K562 (cell line): ENCODE data around the gene CSRNP3. TPM values are rescaled to one million over a fixed set of nuclear protein-coding genes. Genes with fewer than 3 reads are reported as not detected.

Experiments
- ATAC-seq: fragments of 200-7000 bp; cut with Tn5 transposase; 3 replicates; pipeline ENCODE4 v1.9.1; 2020; ENCODE audit warnings: moderate library complexity
- BruUV-seq: library from RNA; stranded (reverse); fragments of 400-500 nt; replicated peaks from 2 replicates; lab custom pipeline; 2021; lab: Mats Ljungman, UMichigan
- CTCF ChIA-PET: fragments of 300-600 bp; formaldehyde crosslinking; extraction: SDS; loops from one replicate; lab custom pipeline; 2021; ENCODE audit warnings: low intra/inter-chr PET ratio; lab: Yijun Ruan, JAX
- POLR2A ChIA-PET: fragments of 300-600, 350-650 bp; sonication (Branson Sonifier 250); formaldehyde crosslinking; extraction: SDS; loops from one replicate; lab custom pipeline; 2021; ENCODE audit warnings: antibody characterized with exemption, inconsistent platforms; lab: Yijun Ruan, JAX
- DNase-seq, 4 experiments: peaks; one replicate each; pipeline versions ENCODE4 v3.0.0 to v3.0.0-alpha.2; 2011 to 2018; ENCODE audit warnings: low spot score in 3 of 4, mixed read lengths in 3 of 4; ENCODE audit errors: extremely low read depth in 1 of 4
- FAIRE-seq: peaks from 2 replicates; lab custom pipeline; 2011; peaks lifted over from hg19 to GRCh38; lab: Jason Lieb, UNC
- H2AFZ ChIP-seq: 2 replicates; pipeline ENCODE4 v1.6.0; 2011; ENCODE audit warnings: low read depth, low read length, control low read depth, inconsistent platforms
- H3K27ac ChIP-seq: fragments of 200-600 bp; 3 replicates; pipeline ENCODE4 v1.8.0; 2011; ENCODE audit warnings: low read depth, mild to moderate bottlenecking, control low read depth, inconsistent platforms, low read length, moderate library complexity, mixed read lengths; ENCODE audit errors: extremely low read depth
- H3K27me3 ChIP-seq, 2 experiments: fragments of 300-600 bp in 1 of 2; 2 replicates in 1 of 2; 3 replicates in 1 of 2; pipeline versions ENCODE4 v1.6.0 to v1.8.0; 2011; ENCODE audit warnings: inconsistent platforms in 2 of 2, low read length in 2 of 2, mild to moderate bottlenecking in 1 of 2, mixed read lengths in 1 of 2, moderate library complexity in 1 of 2; ENCODE audit not compliant: control insufficient read depth in 2 of 2, insufficient read depth in 2 of 2
- H3K36me3 ChIP-seq: fragments of 300-600 bp; 3 replicates; pipeline ENCODE4 v1.8.0; 2011; ENCODE audit warnings: mild to moderate bottlenecking, low read length, inconsistent platforms; ENCODE audit not compliant: control insufficient read depth, insufficient read depth
- H3K4me1 ChIP-seq, 2 experiments: fragments of 200-600 bp in 1 of 2; replicated peaks in 1 of 2; 2 replicates in 1 of 2; 3 replicates in 1 of 2; pipeline versions ENCODE4 v1.5.1 to v1.8.0; 2011; ENCODE audit warnings: inconsistent platforms in 2 of 2, low read length in 2 of 2, mild to moderate bottlenecking in 1 of 2, mixed read lengths in 1 of 2, moderate library complexity in 1 of 2; ENCODE audit not compliant: control insufficient read depth in 2 of 2, insufficient read depth in 2 of 2
- H3K4me2 ChIP-seq: 2 replicates; pipeline ENCODE4 v1.6.1; 2011; ENCODE audit warnings: low read length, control low read depth, inconsistent platforms, mixed read lengths; ENCODE audit not compliant: insufficient read depth
- H3K4me3 ChIP-seq: fragments of 200-600 bp; sonication (generic), shearing (Covaris generic); 2 replicates; pipeline ENCODE4 v1.5.1; 2016; ENCODE audit warnings: control low read depth, inconsistent platforms
- H3K79me2 ChIP-seq: fragments of 200-600 bp; 3 replicates; pipeline ENCODE4 v1.8.0; 2011; ENCODE audit warnings: low read length, inconsistent platforms; ENCODE audit not compliant: control insufficient read depth, insufficient read depth
- H3K9ac ChIP-seq, 2 experiments: 2 replicates each; pipeline versions ENCODE4 v1.6.0 to v1.6.1; 2011; ENCODE audit warnings: low read depth in 2 of 2, low read length in 2 of 2, control low read depth in 1 of 2, inconsistent platforms in 1 of 2, mild to moderate bottlenecking in 1 of 2, mixed read lengths in 1 of 2; ENCODE audit not compliant: insufficient read depth in 1 of 2
- H3K9me1 ChIP-seq: one replicate; pipeline ENCODE4 v1.6.0; 2011; ENCODE audit warnings: inconsistent platforms, mild to moderate bottlenecking, low read length, moderate library complexity; ENCODE audit not compliant: control insufficient read depth, insufficient read depth
- H3K9me3 ChIP-seq: replicated peaks from 2 replicates; pipeline ENCODE4 v1.5.1; 2011; ENCODE audit warnings: low read depth, low read length, inconsistent platforms; ENCODE audit not compliant: control insufficient read depth, insufficient read depth
- H4K20me1 ChIP-seq: replicated peaks from 2 replicates; pipeline ENCODE4 v1.6.1; 2011; ENCODE audit warnings: low read length, inconsistent platforms, mixed read lengths; ENCODE audit not compliant: control insufficient read depth, insufficient read depth
- E2F5 ChIP-seq: sonication (generic); formaldehyde crosslinking; IDR thresholded peaks from 2 replicates; pipeline ENCODE4 v1.8.0; 2022; ENCODE audit warnings: mild to moderate bottlenecking, missing genetic modification reagents
- HSF4 ChIP-seq: fragments of 250-450 bp; sonication (Bioruptor Pico); IDR thresholded peaks from 2 replicates; pipeline ENCODE4 v2.1.2; 2022; ENCODE audit warnings: mild to moderate bottlenecking, moderate library complexity, borderline replicate concordance
- IFI16 ChIP-seq: fragments of 250-450 bp; sonication (Bioruptor Pico); IDR thresholded peaks from 2 replicates; pipeline ENCODE4 v2.1.2; 2022; ENCODE audit warnings: mild to moderate bottlenecking, inconsistent platforms
- MAFG ChIP-seq: fragments of 450-650 bp; conservative IDR thresholded peaks from 2 replicates; pipeline ENCODE4 v1.6.1; 2016; ENCODE audit warnings: missing genetic modification characterization, missing compliant biosample characterization
- MBD2 ChIP-seq: sonication (generic); IDR thresholded peaks from 2 replicates; pipeline ENCODE4 v1.6.1; 2016; ENCODE audit warnings: low read depth, borderline replicate concordance
- NCOA2 ChIP-seq, 2 experiments: fragments of 450-650 bp; IDR thresholded peaks; 2 replicates each; pipeline ENCODE4 v1.6.1; 2018; ENCODE audit warnings: mild to moderate bottlenecking in 2 of 2, moderate library complexity in 1 of 2; ENCODE audit not compliant: partially characterized antibody in 2 of 2
- RNF2 ChIP-seq: sonication (generic); IDR thresholded peaks from 2 replicates; pipeline ENCODE4 v1.6.1; 2016
- SNRNP70 ChIP-seq: fragments of 200-400 bp; formaldehyde crosslinking; optimal IDR thresholded peaks from 2 replicates; pipeline ENCODE3; 2017; ENCODE audit warnings: low read depth, low read length
- TOE1 ChIP-seq, 2 experiments: fragments of 450-650 bp in 1 of 2; sonication (generic) in 1 of 2; formaldehyde crosslinking in 1 of 2; IDR thresholded peaks; 2 replicates each; pipeline versions ENCODE4 v1.7.1 to v1.8.0; 2016 to 2022; ENCODE audit warnings: borderline replicate concordance in 2 of 2, mild to moderate bottlenecking in 2 of 2, antibody characterized with exemption in 1 of 2, inconsistent platforms in 1 of 2, low read depth in 1 of 2, missing genetic modification reagents in 1 of 2, moderate library complexity in 1 of 2
- ZNF239 ChIP-seq: fragments of 250-450 bp; sonication (Bioruptor Pico); IDR thresholded peaks from 2 replicates; pipeline ENCODE4 v1.4.0; 2020; ENCODE audit warnings: mild to moderate bottlenecking
- ZNF354B ChIP-seq: fragments of 250-450 bp; sonication (Bioruptor Pico); IDR thresholded peaks from 2 replicates; pipeline ENCODE4 v1.4.0; 2020
- WGBS: fragments of 100-300 bp; shearing (Covaris generic); methylation state at CpG from one replicate; pipeline ENCODE4 v1.1.6; 2016; ENCODE audit warnings: low coverage, mixed read lengths; ENCODE audit not compliant: insufficient coverage; ENCODE audit errors: missing lambda C conversion rate; 5-methylcytosine and 5-hydroxymethylcytosine counted together
- in situ Hi-C: fragments of 300-500 bp; cut with MboI; formaldehyde crosslinking; loops from 4 replicates; pipeline ENCODE4 v1.15.0; 2018; ENCODE audit warnings: inconsistent platforms, mixed read lengths
- intact Hi-C: fragments of 100-400 bp; cut with micrococcal nuclease; formaldehyde crosslinking; loops from 2 replicates; pipeline ENCODE4 v1.14.2; 2022
- polyA plus RNA-seq, 8 experiments: library from polyadenylated mRNA; depleted of rRNA in 4 of 8; stranded (reverse) in 5 of 8; unstranded in 3 of 8; fragments of >200 nt; fragmentation: Nextera tagmentation in 2 of 8; fragmentation: Illumina TruSeq in 1 of 8; extraction: Ambion mirVana in 2 of 8; extraction: Trizol in 1 of 8; gene quantifications; 2 replicates each; pipeline versions ENCODE4 v1.2.1 to v1.2.3, GENCODE V29; 2011 to 2014; ENCODE audit warnings: inconsistent platforms in 1 of 8, missing spikeins in 1 of 8
- total RNA-seq, 7 experiments: library from RNA; depleted of rRNA in 6 of 7; stranded (reverse); fragments of >200 nt in 6 of 7; fragmentation: Illumina TruSeq in 2 of 7; extraction: Trizol in 2 of 7; gene quantifications; 2 replicates each; pipeline versions ENCODE4 v1.2.1 to v1.2.3, GENCODE V29; 2011 to 2021; ENCODE audit warnings: low replicate concordance in 1 of 7

The CSRNP3 gene
- total and polyA plus RNA-seq, 9 of the 15 experiments (the other 6 are each of a cell fraction or from before 2014, with no cell fraction given) = not detected

DNA sequence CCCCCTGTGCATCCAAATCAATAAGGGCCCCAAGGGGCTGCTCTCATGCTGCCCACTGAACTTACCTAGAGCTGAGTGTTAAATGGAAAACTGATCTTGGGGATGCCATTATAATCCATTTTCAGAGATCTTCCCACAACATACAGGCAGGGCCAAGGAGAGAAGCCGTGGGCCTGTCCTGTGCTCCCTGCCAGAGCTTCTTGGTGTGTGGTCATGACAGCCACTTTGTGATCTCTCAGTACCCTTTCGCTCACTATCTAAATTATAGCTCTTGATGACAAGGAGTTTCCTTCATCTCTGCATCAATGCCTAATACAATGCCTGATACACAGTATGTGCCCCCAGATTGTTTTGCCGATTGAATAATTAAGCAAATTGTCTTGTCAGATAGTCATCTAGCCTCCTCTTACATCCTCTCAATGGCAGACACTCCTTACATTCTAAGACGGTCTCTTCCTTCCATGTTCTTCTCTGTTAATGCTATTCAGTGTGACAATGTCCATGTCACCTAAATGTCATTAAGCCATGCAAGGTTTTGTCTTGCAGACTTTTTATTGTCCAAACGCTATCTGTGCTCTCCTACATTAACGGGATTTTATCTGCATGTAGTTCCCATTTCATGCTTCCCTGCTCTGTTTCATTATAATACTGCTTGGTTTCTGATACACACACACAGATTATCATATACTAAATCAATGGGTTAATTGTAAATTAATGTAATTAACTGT, 5.9 kb downstream of the CSRNP3 start:
- DNase-seq (no peak), ATAC-seq (no peak), FAIRE-seq (no peak)
- 0% methylated on average over 6 of the region's 6 CpGs for WGBS
- no peak overlapping the region for H3K4me2 ChIP-seq
- no peak overlapping the region for H2AFZ ChIP-seq
- H3K79me2 ChIP-seq = no peaks in the 10 kb centered on the region
- BruUV-seq = no TSS peak
- in situ Hi-C loops (no loop called here), intact Hi-C loops (no loop called here)
- no peaks in the 10 kb centered on the region for H3K36me3 ChIP-seq
- no peaks in the 10 kb centered on the region for H4K20me1 ChIP-seq
- H3K9me1 ChIP-seq = no peaks in the 10 kb centered on the region
- TF ChIP-seq ZNF239 (CRISPR knock-in tag) (no peak), E2F5 (CRISPR knock-in tag) (no peak), MBD2 (no peak), NCOA2 (IDR thresholded peaks at IDR 0.05; ENCODE audit: partially characterized antibody in 2 of 2) (no peak), ZNF354B (CRISPR knock-in tag) (no peak), HSF4 (CRISPR knock-in tag) (no peak), IFI16 (CRISPR knock-in tag) (no peak), RNF2 (no peak), TOE1 (IDR thresholded peaks at IDR 0.05; ENCODE audit: borderline replicate concordance) (no peak), TOE1 (CRISPR knock-in tag; IDR thresholded peaks at IDR 0.05; ENCODE audit: borderline replicate concordance, low read depth) (no peak), MAFG (tag) (no peak), SNRNP70 (no peak)
- no peaks in the 10 kb centered on the region for H3K27me3 ChIP-seq
- H3K27ac ChIP-seq = no peak overlapping the region
- ChIA-PET CTCF (no interaction called here), POLR2A (no interaction called here)
- no peak overlapping the region for H3K4me3 ChIP-seq
- peaks cover 1% of the 10 kb centered on the region; the same call in 1 of the 2 replicates for H3K9me3 ChIP-seq
- no peak overlapping the region for H3K9ac ChIP-seq
- H3K4me1 ChIP-seq = no peaks in the 10 kb centered on the region
